Measurements from ENCODE around the gene ADH4.

ADH4 gene

DNA sequence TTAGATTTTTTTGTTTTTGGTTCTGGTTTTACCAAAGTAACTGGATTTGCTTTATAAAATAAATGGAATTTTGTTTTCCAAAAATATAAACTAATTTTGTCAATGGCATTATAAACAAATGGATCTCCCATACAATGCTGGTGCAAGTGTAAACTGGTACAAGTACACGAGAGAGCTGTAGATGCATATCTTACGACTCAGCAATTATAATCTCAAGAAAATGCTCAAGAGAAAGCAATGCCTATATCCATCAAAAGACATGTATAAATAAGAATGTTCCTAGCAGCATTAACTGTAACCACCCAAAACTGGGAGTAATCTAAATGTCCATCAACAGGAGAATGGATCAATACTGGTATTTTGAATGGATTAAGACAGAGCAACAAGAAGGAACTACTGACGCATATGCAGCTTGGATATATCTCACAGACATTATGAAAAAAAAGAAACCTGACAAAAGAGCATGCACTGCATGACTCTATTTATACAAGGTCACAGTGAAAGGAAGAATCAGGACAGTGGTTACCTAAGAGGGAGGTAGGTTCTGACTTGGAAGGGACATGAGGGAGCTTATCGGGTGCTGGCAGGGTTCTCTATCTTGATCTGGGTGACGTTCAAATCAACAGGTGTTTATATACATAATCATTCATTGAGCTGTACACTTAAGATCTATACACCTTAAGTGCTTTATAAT lies 65.0 kb downstream of the ADH4 start:
- DNase-seq = no peak

DNA sequence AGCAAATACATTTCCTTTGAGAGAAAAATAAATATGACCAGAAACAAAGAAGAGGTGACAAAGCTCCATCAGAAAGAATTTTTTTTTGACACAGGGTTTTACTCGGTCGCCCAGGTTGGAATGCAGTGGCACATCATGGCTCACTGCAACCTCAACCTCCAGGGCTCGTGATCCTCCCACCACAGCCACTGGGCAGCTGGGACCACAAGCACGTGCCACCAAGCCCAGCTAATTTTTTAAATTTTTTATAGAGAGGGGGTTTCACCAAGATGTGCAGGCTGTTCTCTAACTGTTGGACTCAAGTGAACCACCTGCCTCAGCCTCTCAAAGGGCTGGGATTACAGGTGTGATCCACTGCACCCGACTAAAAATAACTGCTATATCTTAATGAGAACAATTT lies 65.8 kb downstream of the ADH4 start:
- no peak for DNase-seq

- no peak for DNase-seq
Observed at GRCh38 chr4:99077177-99077576, 66.9 kb downstream of the ADH4 start.

GRCh38 chr4:99076292-99076976 lies 67.7 kb downstream of the ADH4 start:
- DNase-seq = no peak

- no peak for DNase-seq
Observed at GRCh38 chr4:99074816-99075215, 69.3 kb downstream of the ADH4 start.

Data from NCI-H2029 (cell line).